ENCODE measurements around the gene SENP2.
"Not testable (repeated sequence)": the region's sequence is repeated elsewhere in the genome, so short reads cannot be mapped to it uniquely, and the experiment has no call there.

Gene SENP2

DNA sequence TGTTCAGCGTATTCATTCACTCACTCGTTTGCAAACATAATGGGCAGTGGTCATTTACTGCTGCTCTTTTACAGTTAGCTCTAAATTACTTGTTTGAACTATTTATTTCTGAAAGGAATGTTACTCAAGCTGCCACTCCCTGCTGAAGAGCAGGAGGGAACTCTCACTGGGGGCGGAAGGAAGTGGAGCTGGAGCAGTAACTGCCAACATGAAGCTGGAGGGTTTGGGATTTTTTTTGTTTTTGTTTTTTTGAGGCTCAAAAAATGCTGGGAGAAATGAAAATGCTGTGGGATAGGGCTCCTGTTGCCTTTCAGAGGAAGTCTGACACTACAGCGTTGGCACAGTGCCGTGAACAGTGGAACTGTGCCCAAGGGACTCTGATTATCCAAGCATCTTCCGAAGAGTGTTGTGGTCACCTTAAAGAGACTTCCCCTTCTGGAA is 44.1 kb downstream of the SENP2 start:
- no peak for TF ChIP-seq CTCF (IDR thresholded peaks at IDR 0.05; ENCODE audit: control extremely low read depth, extremely low read depth, low read depth, missing control alignments)
- POLR2A ChIA-PET: no interaction called here
- no peak for DNase-seq (ENCODE audit: extremely low spot score)
- CTCF ChIA-PET: interaction anchor here (1.4 to 2.4 kb wide), 4 partner anchors 9 to 314 kb away, joined by 3 to 11 read pairs (median 4); no protein-coding TSS in a partner anchor

- TF ChIP-seq CTCF (IDR thresholded peaks at IDR 0.05; ENCODE audit: control extremely low read depth, extremely low read depth, low read depth, missing control alignments): no peak
- ChIA-PET POLR2A (no interaction called here), CTCF (interaction anchor here (1.0 to 2.4 kb wide), 6 partner anchors 8 to 313 kb away, joined by 3 to 11 read pairs (median 3); no protein-coding TSS in a partner anchor)
- no peak for DNase-seq (ENCODE audit: extremely low spot score)
Measured at GRCh38 chr3:185631108-185631507, 45.0 kb downstream of the SENP2 start.

DNA sequence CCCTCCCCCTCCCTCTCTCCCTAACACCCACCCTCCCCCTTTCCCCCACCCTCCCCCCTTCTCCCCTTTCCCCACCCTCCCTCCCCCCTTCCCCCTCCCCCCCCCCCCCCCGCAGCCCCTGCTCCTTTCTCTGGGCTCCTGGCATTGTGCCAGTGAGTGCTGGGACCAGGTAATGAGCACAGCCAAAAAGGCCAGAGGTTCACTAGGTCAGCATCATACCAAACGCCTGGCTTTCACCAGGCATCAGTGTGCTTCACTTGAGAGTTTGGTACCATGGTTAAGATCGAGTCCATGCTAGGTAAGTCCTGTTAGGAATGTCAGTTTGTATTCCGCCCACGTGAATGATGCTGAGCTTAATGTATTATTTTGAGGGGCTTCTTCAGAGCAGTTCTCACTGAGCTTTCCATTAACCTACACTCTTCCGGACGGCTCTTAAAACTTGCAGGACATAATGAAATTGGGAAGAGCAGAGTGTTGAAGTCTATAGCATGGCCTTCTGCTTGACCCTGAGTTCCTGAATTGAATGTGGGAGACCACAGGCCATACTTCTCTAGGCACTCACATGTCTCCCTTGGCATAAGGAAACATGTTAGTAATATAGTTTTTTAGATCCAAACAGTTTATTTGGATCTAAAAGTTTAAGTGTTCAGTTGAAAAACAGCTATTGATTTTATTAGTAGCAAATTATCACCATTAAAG is 45.6 kb downstream of the SENP2 start:
- CTCF ChIA-PET: interaction anchor here (1.0 to 2.9 kb wide), 4 partner anchors 8 to 29 kb away, joined by 3 to 9 read pairs (median 4); no protein-coding TSS in a partner anchor
- DNase-seq (ENCODE audit: extremely low spot score): no peak
- POLR2A ChIA-PET: no interaction called here
- TF ChIP-seq CTCF (IDR thresholded peaks at IDR 0.05; ENCODE audit: control extremely low read depth, extremely low read depth, low read depth, missing control alignments): no peak

GRCh38 chr3:185632996-185633395 is 46.9 kb downstream of the SENP2 start:
- CTCF ChIA-PET: interaction anchor here (0.8 to 2.9 kb wide), 3 partner anchors 16 to 27 kb away, joined by 3 to 9 read pairs (median 4); no protein-coding TSS in a partner anchor
- TF ChIP-seq CTCF (IDR thresholded peaks at IDR 0.05; ENCODE audit: control extremely low read depth, extremely low read depth, low read depth, missing control alignments): no peak
- POLR2A ChIA-PET: no interaction called here
- no peak for DNase-seq (ENCODE audit: extremely low spot score)

GRCh38 chr3:185637388-185637787 is 51.3 kb downstream of the SENP2 start:
- ChIA-PET CTCF (interaction anchor here (0.8 to 1.3 kb wide), 2 partner anchors 25 to 214 kb away, joined by 3 read pairs; no protein-coding TSS in a partner anchor), POLR2A (no interaction called here)
- no peak for DNase-seq (ENCODE audit: extremely low spot score)
- TF ChIP-seq CTCF (IDR thresholded peaks at IDR 0.05; ENCODE audit: control extremely low read depth, extremely low read depth, low read depth, missing control alignments): no peak

DNA sequence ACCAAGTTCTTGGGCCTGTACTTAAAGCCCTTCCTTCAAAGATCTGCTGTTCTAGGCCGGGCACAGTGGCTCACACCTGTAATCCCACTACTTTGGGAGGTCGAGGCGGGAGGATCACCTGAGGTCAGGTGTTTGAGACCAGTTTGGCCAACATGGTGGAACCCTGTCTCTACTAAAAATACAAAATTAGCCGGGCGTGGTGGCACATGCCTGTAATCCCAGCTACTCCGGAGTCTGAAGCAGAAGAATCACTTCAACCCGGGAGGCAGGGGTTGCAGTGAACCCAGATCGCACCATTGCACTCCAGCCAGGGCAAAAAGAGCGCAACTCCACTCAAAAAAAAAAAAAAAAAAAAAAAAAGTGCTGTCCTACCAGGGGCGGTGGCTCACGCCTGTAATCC is 52.6 kb downstream of the SENP2 start:
- CTCF ChIA-PET: interaction anchor here (1.1 to 2.0 kb wide), 4 partner anchors 8 to 212 kb away, joined by 3 to 8 read pairs (median 4); no protein-coding TSS in a partner anchor
- DNase-seq (ENCODE audit: extremely low spot score); POLR2A ChIA-PET: not testable (repeated sequence)

DNA sequence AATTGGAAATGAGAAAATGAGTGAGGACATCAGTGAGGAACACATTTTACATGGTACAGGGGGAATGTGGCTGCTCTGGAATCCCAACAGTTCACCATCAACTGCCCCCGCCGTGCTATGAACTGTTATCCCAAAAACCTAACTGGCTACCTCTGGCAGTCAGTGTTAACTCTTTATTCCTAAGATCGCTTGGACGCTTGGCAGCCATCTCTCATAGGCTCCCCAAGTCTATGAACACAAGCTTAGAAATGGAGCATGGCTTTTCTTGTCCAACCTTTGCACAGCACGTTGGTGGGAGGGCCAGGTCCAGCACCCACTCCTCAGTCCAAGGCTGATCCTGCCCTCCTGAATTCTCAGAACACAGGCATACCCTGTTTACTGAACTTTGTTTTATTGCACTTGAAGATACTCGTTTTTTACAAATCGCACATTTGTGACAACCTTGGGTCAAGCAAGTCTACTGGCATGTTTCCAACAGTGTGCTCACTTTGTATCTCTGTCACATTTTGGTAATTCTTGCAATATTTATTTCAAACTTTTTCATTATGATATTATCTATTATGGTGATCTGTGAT is 53.6 kb downstream of the SENP2 start:
- TF ChIP-seq CTCF (IDR thresholded peaks at IDR 0.05; ENCODE audit: control extremely low read depth, extremely low read depth, low read depth, missing control alignments): no peak
- no peak for DNase-seq (ENCODE audit: extremely low spot score)
- ChIA-PET POLR2A (no interaction called here), CTCF (interaction anchor here (1.2 to 2.0 kb wide), 2 partner anchors 9 to 21 kb away, joined by 5 to 8 read pairs; no protein-coding TSS in a partner anchor)

Measured in GM10248 (cell line).